Bronchial epithelial cell (primary cell): ENCODE measurements around the gene CLCNKA. TPM values are rescaled to one million over a fixed set of nuclear protein-coding genes. Genes with fewer than 3 reads are reported as not detected.
"Not testable (repeated sequence)": the region's sequence is repeated elsewhere in the genome, so short reads cannot be mapped to it uniquely, and the experiment has no call there.

Experiments
- DNase-seq: peaks from one replicate; pipeline ENCODE4 v3.0.0-alpha.2; 2010; ENCODE audit warnings: low read depth
- FAIRE-seq: peaks from 2 replicates; lab custom pipeline; 2011; peaks lifted over from hg19 to GRCh38; lab: Jason Lieb, UNC
- H3K27me3 ChIP-seq: 2 replicates; pipeline ENCODE4 v1.5.1; 2011; ENCODE audit warnings: low read length; ENCODE audit not compliant: control insufficient read depth, insufficient read depth
- H3K36me3 ChIP-seq: 2 replicates; pipeline ENCODE4 v1.5.1; 2011; ENCODE audit warnings: low read length; ENCODE audit not compliant: control insufficient read depth, insufficient read depth
- H3K4me3 ChIP-seq: 2 replicates; pipeline ENCODE4 v1.5.1; 2011; ENCODE audit warnings: mild to moderate bottlenecking, low read depth, low read length, control low read depth
- CTCF ChIP-seq: IDR thresholded peaks from 2 replicates; pipeline ENCODE4 v1.5.1; 2011; ENCODE audit warnings: mild to moderate bottlenecking, moderate library complexity, low read length, control low read depth, inconsistent platforms; ENCODE audit not compliant: insufficient read depth, severe bottlenecking
- total RNA-seq: library from RNA; depleted of rRNA; stranded (reverse); fragments of >200 nt; gene quantifications from 2 replicates; pipeline ENCODE4 v1.2.1, GENCODE V29; 2014

The CLCNKA gene
- total RNA-seq, 1 donor from 2014 or later = not detected

- no peak overlapping the region for H3K4me3 ChIP-seq
- no peak for TF ChIP-seq CTCF
- H3K36me3 ChIP-seq = no peaks in the 10 kb centered on the region
- FAIRE-seq = no peak
- peaks cover 3% of the 10 kb centered on the region for H3K27me3 ChIP-seq
- DNase-seq = no peak
These were observed 1.5 kb upstream of the CLCNKA start for GRCh38 chr1:16020325-16020724.

DNA sequence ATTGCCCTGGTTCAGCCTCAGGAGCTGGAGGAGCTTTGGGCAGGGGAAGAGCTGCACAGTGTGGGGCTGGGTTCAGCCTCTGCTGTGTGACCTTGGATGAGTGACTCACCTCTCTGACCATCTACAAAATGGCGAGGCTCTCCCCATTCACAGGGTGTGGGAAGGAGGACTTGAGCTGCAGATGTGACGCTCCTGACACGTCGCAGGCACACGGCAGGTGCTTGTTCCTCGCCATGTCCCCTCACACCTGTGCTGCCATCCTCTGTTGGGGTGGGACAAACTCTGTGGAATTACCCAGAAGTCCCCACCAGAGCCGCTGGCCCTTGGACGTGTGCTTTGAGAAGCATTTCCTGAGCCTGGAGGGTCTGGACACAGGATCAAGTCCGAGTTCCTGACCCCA is 958 bp upstream of the CLCNKA start:
- not testable (repeated sequence) for DNase-seq, H3K27me3 ChIP-seq, H3K36me3 ChIP-seq, H3K4me3 ChIP-seq
- FAIRE-seq = peak; percentile 99

- TF ChIP-seq CTCF = no peak
- FAIRE-seq = peak; percentile 90
- peaks cover 3% of the 10 kb centered on the region for H3K27me3 ChIP-seq
These were observed 557 bp downstream of the CLCNKA start for GRCh38 chr1:16022393-16022792.

DNA sequence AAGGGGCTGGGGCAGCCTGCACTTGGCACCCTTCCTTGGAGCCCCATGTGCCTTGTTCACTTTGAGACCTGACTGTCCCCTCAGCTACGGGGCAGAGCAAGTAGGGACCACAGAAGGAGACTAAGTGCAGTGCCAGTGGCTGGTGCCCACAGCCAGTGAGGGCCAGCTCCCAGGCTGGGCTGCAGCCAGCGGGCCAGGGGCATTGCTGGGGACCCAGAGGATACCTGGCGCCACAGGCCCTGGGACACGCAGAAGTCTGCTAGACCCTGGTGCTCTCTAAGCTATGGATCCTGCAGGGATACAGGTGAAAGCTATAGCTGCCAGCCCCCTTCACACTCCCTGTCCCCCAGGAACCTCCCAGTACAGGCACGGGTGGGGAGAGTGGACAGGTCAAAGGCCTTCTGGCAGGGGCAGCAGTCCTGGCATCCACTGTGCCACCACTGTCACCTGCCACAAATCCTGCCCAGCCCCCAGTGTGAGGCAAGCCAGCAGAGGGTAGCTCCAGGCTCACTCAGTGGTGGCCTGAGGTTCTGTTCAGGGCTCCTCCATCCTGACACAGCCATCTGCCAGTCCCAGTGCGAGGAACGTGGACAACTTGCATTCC is 1.3 kb downstream of the CLCNKA start:
- no peak for DNase-seq
- peak; percentile 32 for FAIRE-seq
- H3K27me3 ChIP-seq = peaks cover 3% of the 10 kb centered on the region
- no peak overlapping the region for H3K4me3 ChIP-seq
- TF ChIP-seq CTCF = no peak
- H3K36me3 ChIP-seq = no peaks in the 10 kb centered on the region

More at GRCh38 chr1:16022393-16022792, 557 bp downstream of the CLCNKA start:
- Histone ChIP-seq H3K36me3 (no peaks in the 10 kb centered on the region), H3K4me3 (no peak overlapping the region)
- no peak for DNase-seq

GRCh38 chr1:16026302-16026701 is 4.5 kb downstream of the CLCNKA start:
- FAIRE-seq, H3K36me3 ChIP-seq, H3K27me3 ChIP-seq, H3K4me3 ChIP-seq, DNase-seq: not testable (repeated sequence)

DNA sequence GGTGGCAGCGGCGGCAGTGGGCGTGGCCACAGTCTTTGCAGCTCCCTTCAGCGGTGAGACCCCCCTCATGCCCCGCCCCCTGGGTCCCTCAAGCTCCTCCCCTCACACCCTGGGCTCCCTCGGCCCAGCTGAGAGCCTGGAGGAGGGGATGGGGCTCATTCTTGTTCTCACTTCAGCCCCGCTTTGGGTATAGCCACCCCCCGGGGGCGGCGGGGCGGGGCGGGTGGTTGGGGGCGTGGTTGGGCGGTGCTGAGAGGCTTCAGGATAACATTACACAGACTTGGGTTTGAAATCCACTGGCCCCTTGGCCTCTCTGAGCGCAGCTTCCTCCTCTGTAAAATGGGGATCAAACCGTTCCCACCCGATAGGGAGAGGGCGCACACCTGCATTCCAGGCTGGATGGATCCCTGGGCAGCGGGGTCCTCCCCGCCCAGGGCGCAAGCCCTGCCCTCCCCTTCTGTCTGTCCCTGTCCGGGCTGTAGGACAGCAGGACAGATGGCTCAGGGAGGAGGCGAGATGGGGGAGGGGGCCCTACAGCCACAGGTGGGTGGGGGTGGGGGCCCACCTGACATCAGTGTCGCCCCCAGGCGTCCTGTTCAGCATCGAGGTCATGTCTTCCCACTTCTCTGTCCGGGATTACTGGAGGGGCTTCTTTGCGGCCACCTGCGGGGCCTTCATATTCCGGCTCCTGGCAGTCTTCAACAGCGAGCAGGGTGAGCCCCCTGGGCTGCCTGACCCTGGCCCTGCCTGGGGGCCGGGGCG is 5.1 kb downstream of the CLCNKA start:
- TF ChIP-seq CTCF = no peak
- Histone ChIP-seq H3K4me3 (no peak overlapping the region), H3K27me3 (peaks cover 2% of the 10 kb centered on the region), H3K36me3 (no peaks in the 10 kb centered on the region)
- no peak for DNase-seq
- no peak for FAIRE-seq
